ENCODE measurements around the gene MXI1.

The MXI1 gene

GRCh38 chr10:110215286-110216170, 8.1 kb downstream of the MXI1 start:
- in situ Hi-C loops (cut with HindIII; ENCODE audit: low sequenced_read_pairs) = no loop called here

DNA sequence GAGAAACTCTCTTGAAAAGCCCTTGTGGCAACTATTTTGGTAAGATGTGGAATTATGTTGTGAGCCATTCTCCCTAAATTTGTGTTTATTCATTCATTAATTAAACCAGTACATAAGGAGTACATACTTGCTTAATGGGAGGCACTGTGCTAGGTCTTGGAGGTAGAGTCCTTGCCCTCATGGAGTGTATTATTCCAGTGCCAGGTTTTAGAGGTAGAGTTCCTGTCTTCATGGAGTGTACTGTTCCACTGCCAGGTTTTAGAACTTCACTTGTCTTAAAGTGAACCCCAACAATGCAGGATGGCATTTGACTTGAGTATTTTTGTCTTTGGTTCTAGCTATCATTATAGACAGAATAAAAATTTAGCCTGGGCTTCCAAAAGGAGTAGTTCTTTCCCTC, 8.8 kb downstream of the MXI1 start:
- in situ Hi-C loops (cut with HindIII; ENCODE audit: low sequenced_read_pairs) = no loop called here

DNA sequence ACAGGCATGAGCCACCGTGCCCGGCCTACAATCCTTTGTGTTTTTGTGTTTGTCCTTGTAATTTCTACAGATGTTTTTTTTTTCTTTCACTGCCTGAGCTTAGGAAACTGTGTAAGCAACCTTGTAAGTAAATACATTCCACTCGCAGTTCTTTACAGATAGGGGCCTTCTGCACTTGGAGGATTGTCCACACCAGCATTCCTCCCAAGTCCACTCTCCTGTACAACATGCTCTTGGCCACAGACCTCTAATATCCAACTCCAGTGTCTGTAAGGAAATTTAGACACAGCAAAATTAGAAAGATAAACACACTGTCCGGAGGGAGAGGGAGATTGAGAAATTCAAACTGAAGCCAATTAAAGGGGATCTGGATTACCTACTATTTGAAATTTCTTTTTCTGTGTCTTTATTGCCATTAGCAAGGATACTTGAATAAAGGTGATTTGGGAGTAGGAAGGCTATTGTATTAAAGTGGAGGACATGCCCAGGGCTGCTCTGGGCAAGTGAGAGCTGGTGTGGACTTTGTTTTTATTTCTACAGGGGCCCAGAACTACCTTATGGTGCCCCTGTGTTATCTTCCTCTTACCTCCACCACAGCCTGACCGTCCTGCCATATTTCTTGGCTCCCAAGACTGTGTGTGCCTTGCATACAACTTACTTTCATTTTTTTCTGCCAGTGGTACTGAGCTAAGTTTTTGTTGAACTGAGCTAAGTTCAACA, 9.7 kb downstream of the MXI1 start:
- in situ Hi-C loops (cut with HindIII; ENCODE audit: low sequenced_read_pairs) = no loop called here

DNA sequence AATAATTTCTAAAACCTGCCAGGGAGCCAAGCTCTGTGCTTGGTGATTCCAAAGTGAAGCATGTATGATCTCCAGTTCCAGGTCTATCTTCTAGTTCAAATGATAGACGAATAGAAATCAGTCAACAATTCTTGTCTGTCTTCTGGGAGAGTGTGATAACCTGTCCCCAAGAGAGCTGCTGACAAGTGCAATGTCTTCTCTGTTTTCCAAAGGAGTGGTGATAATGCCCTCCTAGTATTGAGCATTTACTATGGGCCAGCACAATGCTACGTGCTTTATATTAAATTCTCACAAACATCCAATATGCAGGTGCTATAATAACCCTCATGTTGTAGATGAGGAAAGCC, 10.2 kb downstream of the MXI1 start:
- in situ Hi-C loops (cut with HindIII; ENCODE audit: low sequenced_read_pairs) = no loop called here

DNA sequence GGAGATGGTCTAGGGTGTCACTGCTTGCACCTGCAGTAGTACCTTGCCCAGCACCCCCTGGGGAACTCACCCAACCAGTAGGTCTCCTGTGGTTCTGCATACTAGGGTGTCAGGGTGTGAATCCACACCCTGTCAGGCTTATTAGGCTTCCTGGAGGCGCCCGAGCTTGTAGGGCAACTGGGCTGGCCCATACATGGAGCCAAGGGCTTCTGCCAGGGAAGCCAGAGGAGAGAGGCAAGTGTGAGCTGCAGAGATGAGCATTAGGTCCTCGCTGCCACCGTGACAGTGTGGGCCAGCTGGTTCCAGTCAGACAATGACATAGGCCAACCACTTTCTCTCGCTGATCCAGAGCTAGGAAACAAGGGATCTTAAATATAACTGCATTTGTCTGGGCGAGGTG, 11.2 kb downstream of the MXI1 start:
- in situ Hi-C loops (cut with HindIII; ENCODE audit: low sequenced_read_pairs) = no loop called here

- in situ Hi-C loops (cut with HindIII; ENCODE audit: low sequenced_read_pairs) = no loop called here
These were observed 12.5 kb downstream of the MXI1 start for GRCh38 chr10:110219884-110220283.

DNA sequence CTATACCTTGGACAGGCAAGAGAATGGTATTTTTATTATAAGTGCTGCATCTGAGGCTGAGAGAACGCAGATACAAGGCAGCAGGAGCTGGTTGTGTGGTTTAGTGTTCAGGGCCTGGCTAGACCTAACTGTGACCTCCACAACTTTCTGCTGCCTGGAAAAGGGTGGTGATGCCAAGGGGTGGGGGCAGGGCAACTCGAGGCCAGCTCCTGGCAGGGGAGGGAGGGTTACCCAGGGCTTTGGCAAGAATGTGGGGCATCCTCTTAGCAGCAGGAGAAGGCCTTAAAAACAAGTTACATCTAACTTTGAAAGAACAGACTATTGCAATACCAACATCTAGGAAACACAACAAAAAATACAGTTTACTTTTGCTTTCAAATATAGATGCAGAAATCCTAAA, 13.0 kb downstream of the MXI1 start:
- in situ Hi-C loops (cut with HindIII; ENCODE audit: low sequenced_read_pairs) = no loop called here

- in situ Hi-C loops (cut with HindIII; ENCODE audit: low sequenced_read_pairs) = no loop called here
These were observed 13.8 kb downstream of the MXI1 start for GRCh38 chr10:110221044-110221720.

- in situ Hi-C loops (cut with HindIII; ENCODE audit: low sequenced_read_pairs) = no loop called here
These were observed 14.4 kb downstream of the MXI1 start for GRCh38 chr10:110221721-110222261.

- in situ Hi-C loops (cut with HindIII; ENCODE audit: low sequenced_read_pairs) = no loop called here
These were observed 15.4 kb downstream of the MXI1 start for GRCh38 chr10:110222641-110223297.

- in situ Hi-C loops (cut with HindIII; ENCODE audit: low sequenced_read_pairs) = no loop called here
These were observed 16.0 kb downstream of the MXI1 start for GRCh38 chr10:110223298-110223925.

DNA sequence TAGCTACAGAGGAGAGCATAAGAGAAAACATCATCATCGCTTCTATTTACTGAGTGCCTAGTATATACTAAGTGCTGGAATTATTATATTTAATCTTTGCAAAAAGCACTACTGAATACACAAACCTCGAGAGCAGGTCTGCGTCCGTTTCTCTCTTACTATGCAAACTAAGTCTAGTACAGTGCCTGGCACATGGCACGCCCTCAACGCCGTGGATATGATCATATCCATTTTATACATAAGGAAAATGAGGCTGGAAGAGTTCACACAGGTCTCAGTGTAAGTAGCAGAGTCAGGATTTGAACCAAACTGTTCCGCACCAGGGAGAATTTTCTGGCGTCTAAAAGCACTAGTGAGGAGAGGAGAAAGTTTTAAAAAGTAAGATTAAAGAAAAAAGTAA, 17.6 kb downstream of the MXI1 start:
- in situ Hi-C loops (cut with HindIII; ENCODE audit: low sequenced_read_pairs) = no loop called here

DNA sequence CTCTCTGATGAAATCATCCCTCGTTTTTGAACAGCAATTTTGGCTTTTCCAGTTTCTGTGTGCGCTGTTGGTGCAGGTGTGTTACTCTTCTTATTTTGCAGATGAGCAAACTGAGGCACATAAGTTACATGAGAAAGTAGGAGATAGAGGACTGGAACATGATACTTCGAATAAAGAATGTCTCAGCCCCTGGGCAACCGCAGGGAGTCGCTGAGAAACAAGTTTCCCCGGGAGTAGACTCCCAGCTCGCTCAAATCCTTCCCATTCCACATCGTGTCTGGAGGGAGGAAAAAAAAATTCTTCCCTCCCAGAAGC, 18.0 kb downstream of the MXI1 start:
- in situ Hi-C loops (cut with HindIII; ENCODE audit: low sequenced_read_pairs) = no loop called here

GRCh38 chr10:110225756-110226542, 18.5 kb downstream of the MXI1 start:
- in situ Hi-C loops (cut with HindIII; ENCODE audit: low sequenced_read_pairs) = no loop called here

DNA sequence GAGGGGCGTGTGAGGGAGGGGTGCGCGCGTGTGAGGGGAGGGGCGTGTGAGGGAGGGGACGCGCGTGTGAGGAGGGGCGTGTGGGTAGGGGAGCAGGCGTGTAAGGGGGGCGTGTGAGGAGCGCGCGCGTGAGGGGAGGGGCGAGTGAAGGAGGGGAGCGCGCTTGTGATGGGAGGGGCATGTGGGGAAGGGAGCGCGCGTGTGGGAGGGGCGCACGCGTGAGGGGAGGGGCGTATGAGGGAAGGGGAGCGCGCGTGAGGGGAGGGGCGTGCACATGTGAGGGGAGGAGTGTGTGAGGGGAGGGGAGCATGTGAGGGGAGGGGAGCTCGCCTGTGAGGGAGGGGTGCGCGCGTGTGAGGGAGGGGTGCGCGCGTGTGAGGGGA, 19.1 kb downstream of the MXI1 start:
- in situ Hi-C loops (cut with HindIII; ENCODE audit: low sequenced_read_pairs) = no loop called here

- in situ Hi-C loops (cut with HindIII; ENCODE audit: low sequenced_read_pairs) = no loop called here
These were observed 19.7 kb downstream of the MXI1 start for GRCh38 chr10:110226926-110227641.

DNA sequence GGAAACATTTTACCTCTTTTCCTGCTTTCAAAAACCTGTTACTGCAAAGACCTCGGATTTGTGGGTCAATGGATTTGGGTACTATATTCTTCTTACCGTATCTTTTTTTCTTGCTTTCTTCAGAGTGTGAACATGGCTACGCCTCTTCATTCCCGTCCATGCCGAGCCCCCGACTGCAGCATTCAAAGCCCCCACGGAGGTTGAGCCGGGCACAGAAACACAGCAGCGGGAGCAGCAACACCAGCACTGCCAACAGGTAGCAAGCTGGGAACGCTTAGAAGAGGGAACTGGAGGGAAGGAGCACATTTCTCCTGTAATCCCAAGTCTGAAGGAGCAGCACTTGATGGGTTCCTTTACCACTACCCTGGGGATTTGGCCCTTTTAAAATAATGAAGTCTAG, 20.7 kb downstream of the MXI1 start:
- in situ Hi-C loops (cut with HindIII; ENCODE audit: low sequenced_read_pairs) = no loop called here

DNA sequence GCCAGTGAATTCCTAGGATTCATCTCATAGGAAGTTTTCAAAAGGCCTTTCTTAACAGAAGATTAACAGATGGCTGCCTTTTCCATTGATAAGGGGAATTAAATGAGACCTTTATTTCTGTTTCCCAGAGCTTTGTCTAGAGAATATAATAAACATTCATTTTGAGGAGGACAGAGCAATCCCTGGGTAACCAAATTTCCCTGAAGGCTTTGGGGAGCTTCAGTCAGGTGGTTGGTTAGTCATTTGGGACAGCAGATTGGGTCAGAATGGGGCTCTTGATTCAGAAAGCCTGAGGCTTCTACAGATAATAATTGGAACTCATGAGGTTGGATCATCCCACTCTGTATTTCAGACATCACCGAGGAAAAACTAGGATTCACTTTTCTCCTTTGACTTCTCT, 21.8 kb downstream of the MXI1 start:
- in situ Hi-C loops (cut with HindIII; ENCODE audit: low sequenced_read_pairs) = no loop called here

GRCh38 chr10:110233846-110234245, 26.4 kb downstream of the MXI1 start:
- in situ Hi-C loops (cut with HindIII; ENCODE audit: low sequenced_read_pairs) = no loop called here
